GM21717 (cell line): Measurements from ENCODE around the gene PRRT3.
"Not testable (repeated sequence)": the region's sequence is repeated elsewhere in the genome, so short reads cannot be mapped to it uniquely, and the experiment has no call there.

Experiments used
- ATAC-seq: cut with Tn5 transposase; IDR thresholded peaks from one replicate; pipeline ENCODE4 v1.9.1; 2021; ENCODE audit warnings: mild to moderate bottlenecking, moderate library complexity; ENCODE audit not compliant: unreplicated experiment

Gene PRRT3

GRCh38 chr3:9947025-9947995, 4.9 kb downstream of the PRRT3 start:
- no peak for ATAC-seq

GRCh38 chr3:9946112-9947024, 5.8 kb downstream of the PRRT3 start:
- no peak for ATAC-seq

GRCh38 chr3:9945358-9945757, 6.8 kb downstream of the PRRT3 start:
- no peak for ATAC-seq

- no peak for ATAC-seq
Measured at GRCh38 chr3:9944271-9944670, 7.9 kb downstream of the PRRT3 start.

- no peak for ATAC-seq
Measured at GRCh38 chr3:9942934-9943690, 9.1 kb downstream of the PRRT3 start.

GRCh38 chr3:9942164-9942563, 10.0 kb downstream of the PRRT3 start:
- ATAC-seq, result no peak

- no peak for ATAC-seq
Measured at GRCh38 chr3:9940746-9941145, 11.5 kb downstream of the PRRT3 start.

GRCh38 chr3:9939906-9940305, 12.3 kb downstream of the PRRT3 start:
- not testable (repeated sequence) for ATAC-seq

GRCh38 chr3:9938966-9939365, 13.2 kb downstream of the PRRT3 start:
- no peak for ATAC-seq

- ATAC-seq, result no peak
Measured at GRCh38 chr3:9937486-9938238, 14.5 kb downstream of the PRRT3 start.

- ATAC-seq, result no peak
Measured at GRCh38 chr3:9935966-9936510, 16.2 kb downstream of the PRRT3 start.

GRCh38 chr3:9934993-9935392, 17.2 kb downstream of the PRRT3 start:
- ATAC-seq, result no peak

GRCh38 chr3:9934235-9934621, 18.0 kb downstream of the PRRT3 start:
- no peak for ATAC-seq

GRCh38 chr3:9933561-9934234, 18.5 kb downstream of the PRRT3 start, which contains the start of gene CRELD1:
CRELD1 (plus strand) TSS chr3:9933834; CDS start chr3:9934439, 605 bp downstream.
- ATAC-seq, result peak; percentile 91

- peak; percentile 59 for ATAC-seq
Measured at GRCh38 chr3:9932843-9933560, 19.2 kb downstream of the PRRT3 start.

- no peak for ATAC-seq
Measured at GRCh38 chr3:9932535-9932842, 19.7 kb downstream of the PRRT3 start.

GRCh38 chr3:9930804-9931418, 21.3 kb downstream of the PRRT3 start:
- ATAC-seq, result no peak

- no peak for ATAC-seq
Measured at GRCh38 chr3:9928158-9928557, 24.1 kb downstream of the PRRT3 start.
